Stimulated activated CD8-positive, alpha-beta memory T cell treated with anti-CD3 and anti-CD28 coated beads, Interleukin-12 subunit alpha, Interleukin-12 subunit beta, amount 100 ng/mL, for 1 hour (primary cell): ENCODE results near the gene PCNX1.
"Not testable (repeated sequence)": the region's sequence is repeated elsewhere in the genome, so short reads cannot be mapped to it uniquely, and the experiment has no call there.

Experiments used
- DNase-seq: peaks from one replicate; pipeline ENCODE4 v3.0.0-alpha.2; 2020; ENCODE audit warnings: low read depth

PCNX1 gene

GRCh38 chr14:70907176-70907995 is at the start of gene PCNX1:
PCNX1 (plus strand) TSS chr14:70907459; CDS start chr14:70907851, 392 bp downstream.
- peak; percentile 82 for DNase-seq

DNA sequence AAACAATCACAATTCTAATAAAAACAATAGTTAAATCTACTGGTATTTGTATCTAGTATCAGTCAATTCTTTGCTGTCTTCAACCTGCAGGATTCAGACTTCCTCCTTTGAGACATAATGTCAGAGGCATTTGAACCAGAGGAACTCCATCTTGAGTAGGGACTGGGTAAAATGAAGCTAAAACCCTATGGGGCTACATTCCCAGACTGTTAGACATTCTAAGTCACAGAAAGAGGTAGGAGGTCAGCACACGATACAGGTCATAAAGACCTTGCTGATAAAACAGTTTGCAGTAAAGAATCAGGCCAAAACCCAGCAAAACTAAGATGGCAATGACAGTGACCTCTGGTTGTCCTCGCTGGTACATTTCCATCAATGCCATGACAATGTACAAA is 49.8 kb upstream of the PCNX1 start:
- no peak for DNase-seq

GRCh38 chr14:70858641-70859040 is 48.6 kb upstream of the PCNX1 start:
- DNase-seq = no peak

GRCh38 chr14:70866992-70867391 is 40.3 kb upstream of the PCNX1 start:
- DNase-seq = not testable (repeated sequence)

DNA sequence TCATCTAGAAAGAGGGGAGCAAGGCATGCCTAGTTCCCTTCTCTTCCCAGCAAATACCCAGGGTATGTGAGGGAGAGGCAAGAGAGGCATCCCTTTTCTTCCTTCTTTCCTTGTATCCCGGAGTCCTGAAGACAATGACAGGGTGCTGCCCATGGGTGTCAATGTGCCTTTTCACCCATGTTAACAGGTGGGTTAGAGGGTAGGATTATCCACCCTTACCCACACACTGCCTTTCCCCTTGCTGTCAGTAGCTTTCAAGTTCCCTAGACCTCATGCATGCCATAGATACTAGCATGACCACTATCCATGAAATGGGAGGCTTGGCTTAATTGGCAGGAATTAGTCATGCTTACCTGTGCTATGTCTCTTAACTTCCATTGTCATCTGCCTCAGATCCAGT is 36.3 kb upstream of the PCNX1 start:
- no peak for DNase-seq

- DNase-seq = no peak
Measured at GRCh38 chr14:70871863-70872677, 35.2 kb upstream of the PCNX1 start.

DNA sequence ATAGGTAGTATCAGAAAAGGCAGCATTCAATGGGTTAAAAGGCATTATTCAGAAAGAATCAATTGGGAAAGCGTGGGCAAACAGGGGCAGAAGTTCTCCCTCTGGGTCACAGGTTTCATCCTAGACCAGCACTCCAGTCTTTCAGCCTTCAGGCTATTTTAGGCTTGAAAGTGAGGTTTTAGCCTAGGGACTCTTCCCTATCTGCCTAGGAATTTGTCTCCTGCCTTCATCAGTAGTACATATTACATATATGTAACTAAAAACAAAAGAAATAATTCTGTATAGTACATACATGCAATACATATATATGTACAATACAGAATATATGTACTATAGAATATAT is 34.6 kb upstream of the PCNX1 start:
- no peak for DNase-seq

- no peak for DNase-seq
Measured at GRCh38 chr14:70873627-70874026, 33.6 kb upstream of the PCNX1 start.

GRCh38 chr14:70875811-70876460 is 31.3 kb upstream of the PCNX1 start:
- not testable (repeated sequence) for DNase-seq

GRCh38 chr14:70879448-70879847 is 27.8 kb upstream of the PCNX1 start:
- DNase-seq = no peak

- not testable (repeated sequence) for DNase-seq
Measured at GRCh38 chr14:70880888-70881287, 26.4 kb upstream of the PCNX1 start.

DNA sequence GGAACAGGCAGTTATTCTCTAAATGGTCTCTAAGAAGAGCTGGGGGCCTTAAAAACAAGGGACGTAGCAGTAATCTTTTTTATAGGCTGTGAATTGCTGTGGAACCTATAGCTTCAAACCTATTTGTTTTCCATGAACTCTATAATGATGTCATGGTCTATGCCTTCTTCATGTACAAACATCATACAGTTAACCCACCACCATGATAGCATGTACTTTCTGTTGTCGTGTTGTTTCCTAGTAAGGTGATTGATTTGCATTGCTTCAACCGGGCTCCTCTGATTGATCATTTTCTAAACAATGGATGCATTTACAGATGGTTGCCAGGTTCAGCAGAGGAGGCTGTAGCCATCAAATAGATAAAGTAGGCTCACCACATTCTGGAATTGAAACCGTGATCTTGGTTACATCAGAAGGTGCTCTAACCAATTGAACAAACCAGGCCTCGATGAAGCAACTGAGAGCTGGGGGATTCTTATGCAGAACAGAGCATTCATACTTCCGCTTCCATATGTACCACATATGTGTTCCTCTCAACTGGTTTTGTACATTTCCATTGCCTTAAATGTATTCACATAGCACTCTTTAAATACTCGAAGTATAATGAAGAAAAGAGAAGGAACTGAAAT is 25.6 kb upstream of the PCNX1 start:
- DNase-seq = no peak

GRCh38 chr14:70882776-70883492 is 24.3 kb upstream of the PCNX1 start:
- no peak for DNase-seq

GRCh38 chr14:70884595-70885342 is 22.5 kb upstream of the PCNX1 start:
- no peak for DNase-seq

- DNase-seq = no peak
Measured at GRCh38 chr14:70885343-70886022, 21.8 kb upstream of the PCNX1 start.

DNA sequence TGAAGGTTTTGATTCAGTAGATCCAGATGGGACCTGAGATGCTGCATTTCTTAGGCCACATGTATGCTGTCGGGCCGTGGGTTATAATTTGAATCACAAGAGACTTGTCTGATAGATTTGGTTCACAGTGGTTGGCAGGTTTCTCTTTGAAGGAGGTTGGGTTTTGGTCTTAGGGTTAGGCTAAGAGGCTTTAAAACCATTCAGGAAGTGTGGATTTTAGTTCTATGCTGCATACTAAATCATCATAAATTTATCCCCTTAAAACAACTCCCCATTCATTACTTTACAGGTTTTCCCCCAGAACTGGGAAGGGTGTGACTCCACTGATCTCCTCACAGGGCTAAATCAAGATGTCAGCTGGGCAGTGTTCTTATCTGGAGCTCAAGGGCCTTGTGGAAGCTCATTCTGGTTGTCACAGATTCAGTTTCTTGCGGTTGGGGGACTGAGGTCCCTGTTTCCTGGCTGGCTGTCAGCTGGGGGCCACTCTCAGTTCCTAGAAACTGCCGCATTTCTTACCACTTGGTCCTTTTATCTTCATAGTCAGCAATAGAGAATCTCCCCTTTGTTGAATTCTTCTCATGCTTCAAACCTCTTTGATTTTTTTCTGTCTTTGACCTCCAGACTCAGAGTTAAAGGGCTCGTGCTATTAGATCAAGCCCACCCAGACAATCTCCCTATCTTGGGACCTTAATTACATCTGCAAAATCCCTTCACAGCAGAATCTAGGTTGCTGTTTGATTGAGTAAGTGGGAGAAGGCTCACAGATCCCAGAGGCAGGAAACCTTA is 20.6 kb upstream of the PCNX1 start:
- no peak for DNase-seq

DNA sequence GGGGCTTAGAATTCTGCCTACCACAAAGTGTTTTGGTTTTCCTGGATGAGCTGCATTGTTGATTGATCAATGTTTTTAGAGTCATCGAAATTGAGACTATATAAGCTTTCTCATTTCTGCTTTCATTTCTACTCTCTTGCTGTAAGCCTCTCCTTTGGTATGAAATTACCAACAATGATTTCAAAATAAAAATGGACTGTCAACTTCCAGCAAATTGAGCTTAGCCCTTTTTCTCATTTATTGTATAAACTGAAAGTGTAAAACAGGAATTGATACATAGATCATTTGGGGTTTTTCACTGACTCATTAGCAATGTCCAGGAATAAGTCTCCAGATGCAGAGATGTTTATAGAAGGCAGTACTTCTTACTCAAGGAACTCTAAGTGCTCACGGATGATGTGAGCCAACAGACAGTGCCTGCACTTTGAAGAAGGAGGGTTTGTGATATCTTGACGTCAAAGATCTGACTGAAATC is 20.0 kb upstream of the PCNX1 start:
- no peak for DNase-seq

GRCh38 chr14:70887737-70888499 is 19.3 kb upstream of the PCNX1 start:
- DNase-seq = no peak
